ENCODE data around the gene RIC1. TPM values are rescaled to one million over a fixed set of nuclear protein-coding genes. Genes with fewer than 3 reads are reported as not detected.
"Not testable (repeated sequence)": the region's sequence is repeated elsewhere in the genome, so short reads cannot be mapped to it uniquely, and the experiment has no call there.

Gene RIC1, protein sequence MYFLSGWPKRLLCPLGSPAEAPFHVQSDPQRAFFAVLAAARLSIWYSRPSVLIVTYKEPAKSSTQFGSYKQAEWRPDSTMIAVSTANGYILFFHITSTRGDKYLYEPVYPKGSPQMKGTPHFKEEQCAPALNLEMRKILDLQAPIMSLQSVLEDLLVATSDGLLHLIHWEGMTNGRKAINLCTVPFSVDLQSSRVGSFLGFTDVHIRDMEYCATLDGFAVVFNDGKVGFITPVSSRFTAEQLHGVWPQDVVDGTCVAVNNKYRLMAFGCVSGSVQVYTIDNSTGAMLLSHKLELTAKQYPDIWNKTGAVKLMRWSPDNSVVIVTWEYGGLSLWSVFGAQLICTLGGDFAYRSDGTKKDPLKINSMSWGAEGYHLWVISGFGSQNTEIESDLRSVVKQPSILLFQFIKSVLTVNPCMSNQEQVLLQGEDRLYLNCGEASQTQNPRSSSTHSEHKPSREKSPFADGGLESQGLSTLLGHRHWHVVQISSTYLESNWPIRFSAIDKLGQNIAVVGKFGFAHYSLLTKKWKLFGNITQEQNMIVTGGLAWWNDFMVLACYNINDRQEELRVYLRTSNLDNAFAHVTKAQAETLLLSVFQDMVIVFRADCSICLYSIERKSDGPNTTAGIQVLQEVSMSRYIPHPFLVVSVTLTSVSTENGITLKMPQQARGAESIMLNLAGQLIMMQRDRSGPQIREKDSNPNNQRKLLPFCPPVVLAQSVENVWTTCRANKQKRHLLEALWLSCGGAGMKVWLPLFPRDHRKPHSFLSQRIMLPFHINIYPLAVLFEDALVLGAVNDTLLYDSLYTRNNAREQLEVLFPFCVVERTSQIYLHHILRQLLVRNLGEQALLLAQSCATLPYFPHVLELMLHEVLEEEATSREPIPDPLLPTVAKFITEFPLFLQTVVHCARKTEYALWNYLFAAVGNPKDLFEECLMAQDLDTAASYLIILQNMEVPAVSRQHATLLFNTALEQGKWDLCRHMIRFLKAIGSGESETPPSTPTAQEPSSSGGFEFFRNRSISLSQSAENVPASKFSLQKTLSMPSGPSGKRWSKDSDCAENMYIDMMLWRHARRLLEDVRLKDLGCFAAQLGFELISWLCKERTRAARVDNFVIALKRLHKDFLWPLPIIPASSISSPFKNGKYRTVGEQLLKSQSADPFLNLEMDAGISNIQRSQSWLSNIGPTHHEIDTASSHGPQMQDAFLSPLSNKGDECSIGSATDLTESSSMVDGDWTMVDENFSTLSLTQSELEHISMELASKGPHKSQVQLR (N-terminal part only)
- 10 to 100 TPM; 20.2 to 28.2 (median 25.9) TPM for total RNA-seq
- polyA plus RNA-seq = 1 to 10 TPM; 4.8 to 9.3 TPM
- total RNA-seq = 86.8 reads per million, percentile 82 among the genes with 10 or more reads in this experiment

GRCh38 chr9:5628530-5629311 lies at the start of gene RIC1:
TSS of gene RIC1 (plus strand) at chr9:5629107. CDS start at chr9:5629310, 203 bp downstream.
- peak within 1 kb of the TSS; percentile 88 for H3K4me3 ChIP-seq (ENCODE audit: low read length)
- peaks cover 43 to 77% (median 65%) of the 10 kb centered on the region in 7 donors for H3K4me1 Mint-ChIP-seq
- ChIA-PET POLR2A (interaction anchor here (0.7 to 3.5 kb wide), 27 partner anchors 16 to 1129 kb away, joined by 3 to 29 read pairs (median 5); partner anchors contain the start of genes CD274, CDC37L1, ERMP1 and JAK2), CTCF (interaction anchor here (1.0 to 2.8 kb wide), 7 partner anchors 20 to 204 kb away, joined by 3 to 10 read pairs (median 4); partner anchors contain the start of genes CD274 and ERMP1)
- peaks cover 10 to 49% of the 10 kb centered on the region in 2 donors for H3K4me1 ChIP-seq (ENCODE audit: control insufficient read depth in 2 of 2, insufficient read depth in 2 of 2, low read length in 2 of 2)
- H3K27ac ChIP-seq (ENCODE audit: low read depth, low read length) = peak within 1 kb of the TSS; percentile 89
- no peaks in the 10 kb centered on the region for H3K27me3 ChIP-seq (ENCODE audit: control insufficient read depth in 2 of 2, insufficient read depth in 2 of 2, low read length in 2 of 2)
- H3K36me3 ChIP-seq (ENCODE audit: control insufficient read depth in 2 of 3, insufficient read depth in 3 of 3, low read length in 3 of 3) = peaks cover 0 to 6% (median 0%) of the 10 kb centered on the region in 3 experiments
- no peaks in the 10 kb centered on the region for H3K9me3 Mint-ChIP-seq
- peak; percentile 85 to 91 (median 88) for DNase-seq
- intact Hi-C loops (cut with micrococcal nuclease) = loop anchor here (1.0 to 10.0 kb wide), 20 partner anchors 86 to 1129 kb away; partner anchors contain the start of genes AK3 (in 2 of the 2), CDC37L1 (in 2 of the 2), ERMP1 (in 2 of the 2) and JAK2 (in 2 of the 2)
- H3K27ac Mint-ChIP-seq = peak within 1 kb of the TSS; percentile 94 to 99 (median 98)
- peaks cover 0 to 15% (median under 1%) of the 10 kb centered on the region in 5 donors for H3K36me3 Mint-ChIP-seq
- ATAC-seq = peak; percentile 94
- H3K9me3 ChIP-seq (ENCODE audit: control insufficient read depth in 2 of 3, low read length in 3 of 3) = no peaks in the 10 kb centered on the region
- H3K4me3 Mint-ChIP-seq = peak within 1 kb of the TSS; percentile 94 to 100 (median 99)
- no peaks in the 10 kb centered on the region for H3K27me3 Mint-ChIP-seq

GRCh38 chr9:5579881-5580280 lies 49.0 kb upstream of the RIC1 start:
- DNase-seq = no peak
- H3K27ac ChIP-seq (ENCODE audit: low read depth, low read length) = no peak overlapping the region
- ChIA-PET CTCF (interaction anchor here (1.5 kb wide), 1 partner anchor 8 kb away, joined by 3 read pairs; no protein-coding TSS in a partner anchor), POLR2A (interaction anchor here (0.7 to 1.4 kb wide), 2 partner anchors 8 to 142 kb away, joined by 3 to 5 read pairs; partner anchors contain the start of gene PLGRKT)
- no peak for ATAC-seq
- no peaks in the 10 kb centered on the region for H3K9me3 ChIP-seq (ENCODE audit: control insufficient read depth in 2 of 3, low read length in 3 of 3)
- H3K4me3 ChIP-seq (ENCODE audit: low read length) = no peak overlapping the region
- H3K4me3 Mint-ChIP-seq = peak overlapping the region in 1 of 10 donors; percentile 29
- H3K4me1 ChIP-seq (ENCODE audit: control insufficient read depth in 2 of 2, insufficient read depth in 2 of 2, low read length in 2 of 2) = peaks cover 6 to 7% of the 10 kb centered on the region in 2 donors
- H3K27me3 Mint-ChIP-seq = no peaks in the 10 kb centered on the region
- peaks cover 0 to 38% (median 5%) of the 10 kb centered on the region in 5 donors for H3K36me3 Mint-ChIP-seq
- intact Hi-C loops (cut with micrococcal nuclease) = loop anchor here (10.0 kb wide), 3 partner anchors 245 to 595 kb away; partner anchors contain the start of genes RLN1 (in 2 of the 2), JAK2 (in 1 of the 2) and RLN2 (in 1 of the 2)
- peaks cover 0 to 6% (median 0%) of the 10 kb centered on the region in 11 donors for H3K9me3 Mint-ChIP-seq
- H3K36me3 ChIP-seq (ENCODE audit: control insufficient read depth in 2 of 3, insufficient read depth in 3 of 3, low read length in 3 of 3) = no peaks in the 10 kb centered on the region
- peaks cover 14 to 62% (median 39%) of the 10 kb centered on the region in 7 donors for H3K4me1 Mint-ChIP-seq
- peak overlapping the region in 2 of 9 donors; percentile 25 to 48 for H3K27ac Mint-ChIP-seq
- no peaks in the 10 kb centered on the region for H3K27me3 ChIP-seq (ENCODE audit: control insufficient read depth in 2 of 2, insufficient read depth in 2 of 2, low read length in 2 of 2)

DNA sequence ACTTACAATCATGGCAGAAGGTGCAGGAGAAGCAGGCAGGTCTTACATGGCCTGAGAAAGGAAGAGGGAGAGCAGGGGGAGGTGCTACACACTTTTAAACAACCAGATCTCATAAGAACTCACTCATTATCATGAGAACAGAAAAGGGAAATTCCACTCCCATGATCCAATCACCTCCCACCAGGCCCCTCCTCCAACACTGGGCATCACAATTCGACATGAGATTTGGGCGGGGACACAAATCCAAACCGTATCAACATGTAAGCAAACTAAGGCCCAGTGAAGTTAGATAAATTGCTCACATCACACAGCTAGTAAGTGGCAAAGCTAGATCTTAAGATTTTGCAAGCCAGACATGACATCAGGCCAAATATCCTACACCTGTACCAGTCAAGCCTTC lies 48.3 kb upstream of the RIC1 start:
- Mint-ChIP-seq H3K36me3 (peaks cover 0 to 37% (median 5%) of the 10 kb centered on the region in 5 donors), H3K27ac (peak overlapping the region in 3 of 9 donors; percentile 22 to 68 (median 31)), H3K4me1 (peaks cover 14 to 63% (median 41%) of the 10 kb centered on the region in 7 donors), H3K9me3 (peaks cover 0 to 4% (median 0%) of the 10 kb centered on the region in 11 donors), H3K4me3 (no peak overlapping the region), H3K27me3 (no peaks in the 10 kb centered on the region)
- CTCF ChIA-PET = no interaction called here
- Histone ChIP-seq H3K4me3 (ENCODE audit: low read length) (no peak overlapping the region), H3K36me3 (ENCODE audit: control insufficient read depth in 2 of 3, insufficient read depth in 3 of 3, low read length in 3 of 3) (no peaks in the 10 kb centered on the region), H3K9me3 (ENCODE audit: control insufficient read depth in 2 of 3, low read length in 3 of 3) (no peaks in the 10 kb centered on the region), H3K27me3 (ENCODE audit: control insufficient read depth in 2 of 2, insufficient read depth in 2 of 2, low read length in 2 of 2) (no peaks in the 10 kb centered on the region), H3K4me1 (ENCODE audit: control insufficient read depth in 2 of 2, insufficient read depth in 2 of 2, low read length in 2 of 2) (peaks cover 6 to 9% of the 10 kb centered on the region in 2 donors), H3K27ac (ENCODE audit: low read depth, low read length) (no peak overlapping the region)
- ATAC-seq = no peak
- no peak for DNase-seq
- intact Hi-C loops (cut with micrococcal nuclease) = loop anchor here (10.0 kb wide), 3 partner anchors 246 to 596 kb away; partner anchors contain the start of genes RLN1 (in 2 of the 2), JAK2 (in 1 of the 2) and RLN2 (in 1 of the 2)
- POLR2A ChIA-PET = interaction anchor here (0.5 to 1.4 kb wide), 3 partner anchors 7 to 143 kb away, joined by 3 to 5 read pairs (median 3); partner anchors contain the start of gene PLGRKT

GRCh38 chr9:5581706-5582105 lies 47.2 kb upstream of the RIC1 start:
- H3K27me3 Mint-ChIP-seq; DNase-seq; H3K27me3 ChIP-seq (ENCODE audit: control insufficient read depth in 2 of 2, insufficient read depth in 2 of 2, low read length in 2 of 2); H3K4me3 ChIP-seq (ENCODE audit: low read length); CTCF ChIA-PET; H3K36me3 ChIP-seq (ENCODE audit: control insufficient read depth in 2 of 3, insufficient read depth in 3 of 3, low read length in 3 of 3); H3K9me3 Mint-ChIP-seq; H3K9me3 ChIP-seq (ENCODE audit: control insufficient read depth in 2 of 3, low read length in 3 of 3); H3K27ac ChIP-seq (ENCODE audit: low read depth, low read length); ATAC-seq: not testable (repeated sequence)
- Mint-ChIP-seq H3K4me3 (peak overlapping the region in 2 of 10 donors; percentile 19 to 39), H3K27ac (peak overlapping the region in 6 of 9 donors; percentile 46 to 98 (median 74)), H3K4me1 (peaks cover 18 to 73% (median 51%) of the 10 kb centered on the region in 7 donors), H3K36me3 (peaks cover 0 to 43% (median 5%) of the 10 kb centered on the region in 5 donors)
- peaks cover 15 to 19% of the 10 kb centered on the region in 2 donors for H3K4me1 ChIP-seq (ENCODE audit: control insufficient read depth in 2 of 2, insufficient read depth in 2 of 2, low read length in 2 of 2)
- intact Hi-C loops (cut with micrococcal nuclease) = loop anchor here (1.0 to 10.0 kb wide), 6 partner anchors 13 to 597 kb away; partner anchors contain the start of genes RLN1 (in 2 of the 2), JAK2 (in 1 of the 2) and RLN2 (in 1 of the 2)
- POLR2A ChIA-PET = interaction anchor here (1.0 to 7.0 kb wide), 2 partner anchors 24 to 71 kb away, joined by 3 to 68 read pairs; partner anchors contain the start of gene PDCD1LG2

DNA sequence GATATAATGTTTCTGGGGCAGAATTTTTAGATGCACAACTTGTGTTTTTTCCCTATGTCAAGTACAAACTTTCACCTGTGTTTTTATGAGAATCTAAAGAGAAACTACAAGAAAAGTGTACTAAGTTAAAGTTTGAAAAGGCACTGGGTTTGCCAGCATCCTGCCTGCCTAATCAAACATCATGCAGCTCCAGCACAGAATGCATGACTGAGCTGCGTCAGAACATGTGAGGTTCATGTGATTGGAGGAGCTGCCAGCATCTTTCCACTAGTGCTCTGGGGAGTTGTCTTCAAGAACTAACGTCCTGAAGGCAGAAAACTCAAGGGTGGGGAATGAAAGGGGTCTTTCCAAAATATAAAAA lies 46.1 kb upstream of the RIC1 start:
- H3K27me3 ChIP-seq (ENCODE audit: control insufficient read depth in 2 of 2, insufficient read depth in 2 of 2, low read length in 2 of 2) = no peaks in the 10 kb centered on the region
- peaks cover 24 to 30% of the 10 kb centered on the region in 2 donors for H3K4me1 ChIP-seq (ENCODE audit: control insufficient read depth in 2 of 2, insufficient read depth in 2 of 2, low read length in 2 of 2)
- H3K36me3 ChIP-seq (ENCODE audit: control insufficient read depth in 2 of 3, insufficient read depth in 3 of 3, low read length in 3 of 3) = no peaks in the 10 kb centered on the region
- Mint-ChIP-seq H3K4me1 (peaks cover 28 to 79% (median 62%) of the 10 kb centered on the region in 7 donors), H3K36me3 (peaks cover 0 to 41% (median 5%) of the 10 kb centered on the region in 5 donors), H3K4me3 (peak overlapping the region in 7 of 10 donors; percentile 0 to 43 (median 39)), H3K27me3 (no peaks in the 10 kb centered on the region), H3K9me3 (peaks cover 0 to 4% (median 0%) of the 10 kb centered on the region in 11 donors), H3K27ac (peak overlapping the region; percentile 48 to 98 (median 86))
- H3K27ac ChIP-seq (ENCODE audit: low read depth, low read length) = peak overlapping the region; percentile 43
- ChIA-PET POLR2A (interaction anchor here (0.5 to 7.0 kb wide), 11 partner anchors 13 to 949 kb away, joined by 3 to 68 read pairs (median 4); partner anchors contain the start of genes CD274, PDCD1LG2, PLGRKT and RIC1), CTCF (interaction anchor here (0.7 to 1.6 kb wide), 4 partner anchors 23 to 132 kb away, joined by 4 to 6 read pairs (median 4); partner anchors contain the start of gene CD274)
- H3K9me3 ChIP-seq (ENCODE audit: control insufficient read depth in 2 of 3, low read length in 3 of 3) = no peaks in the 10 kb centered on the region
- peak; percentile 82 for ATAC-seq
- peak in 7 of 9 donors; percentile 55 to 81 (median 68) for DNase-seq
- H3K4me3 ChIP-seq (ENCODE audit: low read length) = no peak overlapping the region
- intact Hi-C loops (cut with micrococcal nuclease) = loop anchor here (1.0 to 10.0 kb wide), 7 partner anchors 14 to 598 kb away; partner anchors contain the start of genes JAK2 (in 2 of the 2), RLN1 (in 2 of the 2) and RLN2 (in 1 of the 2)
